ENCODE measurements around the gene ZNF516.

Gene ZNF516

GRCh38 chr18:76441668-76442412 is 53.2 kb downstream of the ZNF516 start:
- DNase-seq (ENCODE audit: low read depth in 2 of 2) = no peak

DNA sequence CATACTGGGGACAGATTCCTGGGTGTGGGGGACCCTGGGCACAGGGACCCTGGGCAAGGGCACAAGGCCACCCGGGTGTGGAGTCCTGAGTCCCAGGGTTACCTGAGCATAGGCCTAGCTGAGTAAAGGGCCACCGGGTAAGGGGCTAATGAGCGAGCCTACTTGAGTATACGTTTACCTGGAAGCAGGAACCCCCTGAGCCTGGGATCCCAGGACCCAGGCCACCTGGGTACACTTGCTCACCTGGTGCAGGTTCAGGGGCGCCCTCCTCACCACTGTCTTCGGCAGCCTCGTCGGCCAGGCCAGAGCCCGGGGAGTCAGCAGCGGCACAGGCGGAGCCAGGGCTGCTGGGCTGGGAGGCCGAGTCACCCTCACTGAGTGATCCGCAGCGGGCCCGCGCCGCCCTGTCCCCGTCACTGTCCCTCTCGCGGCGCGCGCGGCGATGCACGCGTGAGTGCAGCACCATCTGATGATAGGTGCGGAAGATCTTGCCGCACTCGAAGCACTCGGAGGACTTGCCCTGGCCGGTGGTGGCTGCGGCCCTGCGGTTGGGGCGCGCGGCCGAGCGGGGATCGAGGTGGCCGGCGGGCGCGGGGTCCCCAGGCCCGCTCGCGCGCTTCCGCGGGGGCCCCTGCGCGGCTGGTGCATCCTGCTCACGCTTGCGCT is 53.9 kb downstream of the ZNF516 start:
- no peak for DNase-seq (ENCODE audit: low read depth in 2 of 2)

- no peak for DNase-seq (ENCODE audit: low read depth in 2 of 2)
Measured at GRCh38 chr18:76437910-76438309, 57.1 kb downstream of the ZNF516 start.

- DNase-seq (ENCODE audit: low read depth in 2 of 2) = no peak
Measured at GRCh38 chr18:76437011-76437410, 58.0 kb downstream of the ZNF516 start.

- no peak for DNase-seq (ENCODE audit: low read depth in 2 of 2)
Measured at GRCh38 chr18:76436342-76436741, 58.7 kb downstream of the ZNF516 start.

GRCh38 chr18:76435316-76435989 is 59.6 kb downstream of the ZNF516 start:
- no peak for DNase-seq (ENCODE audit: low read depth in 2 of 2)

GRCh38 chr18:76434452-76434851 is 60.6 kb downstream of the ZNF516 start:
- no peak for DNase-seq (ENCODE audit: low read depth in 2 of 2)

GRCh38 chr18:76433788-76434187 is 61.3 kb downstream of the ZNF516 start:
- DNase-seq (ENCODE audit: low read depth in 2 of 2) = no peak

DNA sequence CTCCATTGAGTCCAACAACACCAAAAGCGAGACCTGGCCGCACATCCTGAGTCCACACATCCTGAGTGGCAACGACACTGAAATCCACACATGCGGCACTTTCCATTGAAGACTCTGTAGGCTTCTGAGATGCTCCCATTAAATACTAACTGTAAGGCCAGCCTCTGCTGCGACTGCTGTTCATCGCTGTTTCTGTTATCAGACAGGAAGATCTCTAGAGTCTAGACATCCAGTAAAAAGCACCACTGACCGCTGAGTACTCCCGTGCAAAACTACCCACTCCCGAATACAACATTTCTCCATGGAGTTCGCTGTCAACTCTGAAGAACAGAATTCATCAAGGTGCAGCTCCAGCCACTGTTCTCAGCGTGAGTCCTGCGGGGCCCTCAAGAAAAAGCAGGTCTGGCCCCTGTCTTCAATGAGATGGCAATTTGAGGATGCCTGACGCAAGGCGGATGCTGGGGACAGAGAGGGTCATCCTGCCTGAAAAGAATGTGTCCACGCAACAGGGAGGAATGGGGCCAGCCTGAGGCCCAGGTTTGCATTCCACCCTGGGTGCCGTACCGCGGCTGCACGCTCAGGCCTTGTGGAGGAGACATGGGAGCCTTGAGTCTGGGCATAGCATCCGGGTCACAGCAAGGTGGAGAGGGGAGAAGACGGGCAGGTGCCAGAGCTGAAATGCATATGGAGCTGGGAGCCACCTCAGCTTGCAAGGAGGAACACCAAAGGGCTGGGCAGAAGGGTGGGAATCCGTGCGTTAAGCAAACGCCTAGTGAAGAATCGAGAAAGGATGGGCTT is 61.9 kb downstream of the ZNF516 start:
- no peak for DNase-seq (ENCODE audit: low read depth in 2 of 2)

- no peak for DNase-seq (ENCODE audit: low read depth in 2 of 2)
Measured at GRCh38 chr18:76432274-76432755, 62.7 kb downstream of the ZNF516 start.

DNA sequence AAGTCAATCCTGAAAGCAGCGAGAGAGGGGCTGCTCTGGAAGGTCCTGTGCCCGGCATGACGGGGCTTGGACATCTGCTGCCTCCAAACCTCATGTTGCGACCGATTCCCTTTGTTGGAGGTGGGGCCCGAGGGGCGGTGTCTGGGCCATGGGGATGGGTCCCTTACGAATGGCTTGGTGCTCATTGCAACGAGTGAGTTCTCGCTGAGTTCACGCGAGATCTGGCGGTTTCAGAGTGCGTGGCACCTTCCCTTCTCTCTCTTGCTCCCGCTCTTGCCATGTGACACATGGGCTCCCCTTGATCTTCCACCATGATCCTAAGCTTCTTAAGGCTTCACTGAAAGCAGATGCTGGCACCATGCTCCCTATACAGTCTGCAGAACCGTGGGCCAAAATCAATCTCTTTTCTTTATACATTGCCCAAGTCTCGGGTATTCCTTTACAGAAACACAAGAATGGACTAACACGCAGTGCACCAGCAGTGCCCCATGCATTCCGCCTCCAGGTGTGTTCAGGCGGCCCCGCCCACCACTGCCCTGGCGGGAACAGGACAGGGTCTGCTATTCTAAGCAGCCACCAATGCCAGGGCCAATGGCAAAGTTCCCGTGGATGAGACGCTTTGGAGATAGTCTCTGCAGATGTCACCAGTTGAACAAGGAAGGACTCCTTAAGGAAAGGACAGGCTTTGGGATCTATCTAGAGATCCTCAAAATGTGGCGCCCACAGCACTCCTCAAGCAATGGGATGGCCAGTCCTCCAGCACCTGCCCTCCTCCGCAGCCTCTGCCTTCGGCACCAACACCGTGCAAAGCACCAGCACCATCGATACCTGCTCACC is 63.4 kb downstream of the ZNF516 start:
- DNase-seq (ENCODE audit: low read depth in 2 of 2) = no peak

GRCh38 chr18:76430636-76431035 is 64.4 kb downstream of the ZNF516 start:
- DNase-seq (ENCODE audit: low read depth in 2 of 2) = no peak

DNA sequence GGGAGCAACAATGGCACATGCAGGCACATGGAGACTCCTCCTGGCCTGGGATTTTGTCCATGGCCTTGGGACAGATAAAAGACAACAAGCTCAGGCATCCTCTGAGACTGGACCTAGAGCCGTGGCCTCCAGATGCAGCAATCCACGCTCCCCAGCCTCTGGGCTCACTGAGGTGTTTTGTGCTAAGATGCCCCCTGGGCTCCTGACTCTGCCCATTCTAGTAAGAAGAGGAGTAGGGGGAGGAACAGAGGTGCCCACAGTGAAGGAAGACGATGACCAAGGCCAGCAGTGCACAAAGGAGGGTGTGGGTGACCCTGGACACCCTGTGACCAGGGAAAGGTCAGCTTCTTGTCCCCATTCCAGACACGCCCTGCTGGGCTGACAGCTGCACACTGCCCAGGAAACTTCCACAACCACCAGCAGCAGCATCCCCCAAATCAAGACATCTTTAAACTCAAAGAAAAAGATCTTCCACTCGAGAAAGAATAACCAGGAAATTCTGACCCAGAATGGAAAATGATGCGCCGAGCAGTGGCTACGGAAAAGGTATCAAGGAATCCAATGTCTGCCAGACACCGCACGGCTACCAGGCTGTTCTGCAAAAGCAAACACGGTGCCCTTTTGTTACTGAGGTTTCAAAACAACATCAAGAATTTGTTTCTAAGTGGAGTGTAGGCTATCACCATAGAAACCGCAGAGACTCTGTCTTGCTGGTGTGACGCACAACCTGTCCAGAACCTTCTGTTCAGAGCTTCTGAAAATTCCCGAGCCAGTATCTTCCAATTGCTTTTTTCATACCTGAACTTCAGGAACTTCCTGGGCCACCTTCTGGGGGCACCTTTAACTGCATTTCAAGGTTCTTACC is 65.5 kb downstream of the ZNF516 start:
- DNase-seq (ENCODE audit: low read depth in 2 of 2) = no peak

GRCh38 chr18:76428396-76429261 is 66.4 kb downstream of the ZNF516 start:
- no peak for DNase-seq (ENCODE audit: low read depth in 2 of 2)

GRCh38 chr18:76426737-76427305 is 68.2 kb downstream of the ZNF516 start:
- no peak for DNase-seq (ENCODE audit: low read depth in 2 of 2)

DNA sequence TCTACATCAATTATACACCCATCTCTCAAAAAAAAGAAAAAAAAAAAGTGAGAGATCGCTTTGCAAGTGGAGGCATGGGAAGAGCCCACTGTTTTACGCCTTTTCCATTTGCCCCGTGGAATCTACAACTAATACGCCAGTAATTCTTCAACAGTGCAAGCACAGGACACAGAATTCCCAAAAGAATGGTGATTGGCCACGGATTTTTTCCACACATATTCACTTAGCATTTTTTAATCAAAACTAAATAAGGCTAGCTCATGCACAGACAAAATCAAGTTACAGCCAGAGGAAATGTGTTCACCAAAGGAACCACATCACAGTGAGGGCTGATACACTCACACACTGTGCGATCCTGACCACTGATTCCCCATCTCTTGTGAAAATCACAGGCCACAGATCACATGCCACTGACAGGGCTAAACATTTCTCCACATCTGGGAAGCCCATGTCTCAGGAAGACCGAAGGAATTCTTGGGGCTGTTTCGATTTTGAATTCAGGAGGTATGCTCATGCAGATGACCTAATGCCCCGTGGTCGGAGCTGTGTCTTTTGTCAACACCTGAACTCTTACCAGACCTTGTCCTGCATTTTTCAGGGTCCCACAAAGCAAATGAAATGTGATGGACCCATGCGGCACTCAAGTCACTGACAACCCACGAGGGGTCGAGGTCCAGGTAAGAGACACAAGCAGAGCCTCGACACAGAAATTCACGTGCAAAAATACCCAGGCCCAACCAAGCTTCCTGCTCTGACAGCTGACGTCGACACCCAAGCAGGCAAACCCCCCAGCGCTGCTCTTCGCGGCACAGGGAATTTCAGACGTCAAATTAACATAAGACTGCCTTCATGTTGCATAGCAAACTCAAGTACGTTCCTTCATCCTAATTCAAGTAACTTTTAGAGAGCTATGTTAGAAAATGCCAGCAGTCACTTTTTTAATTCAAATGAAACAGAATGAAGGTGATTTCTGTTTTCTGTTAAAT is 69.6 kb downstream of the ZNF516 start:
- DNase-seq (ENCODE audit: low read depth in 2 of 2) = peak; percentile 19 to 20

DNA sequence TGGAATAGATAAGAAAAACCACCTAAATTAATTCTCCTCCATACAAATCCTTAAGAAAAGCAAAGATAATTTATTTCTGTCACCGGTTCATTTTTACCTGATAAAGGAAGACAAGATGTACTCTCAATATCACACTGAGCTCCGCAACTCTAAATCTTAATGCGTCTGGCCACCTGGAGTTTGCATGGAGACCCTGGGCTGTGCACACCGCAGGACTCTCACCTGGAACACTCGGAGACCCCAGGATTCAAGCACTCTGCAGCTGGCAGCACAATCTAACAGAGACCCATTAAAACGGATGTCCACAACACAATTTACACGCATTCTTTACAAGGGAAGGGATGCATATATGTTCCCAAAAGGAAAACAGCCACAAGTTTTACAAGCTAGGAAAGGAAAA is 72.2 kb downstream of the ZNF516 start:
- no peak for DNase-seq (ENCODE audit: low read depth in 2 of 2)

Data from fibroblast of skin of left biceps (primary cell).